Gastroesophageal sphincter (tissue), 3 donors: ENCODE measurements around the gene CUX1.

ENCODE experiments used
- POLR2A ChIP-seq, 2 donors: fragments of 450-650 bp; IDR thresholded peaks; one replicate each; pipeline ENCODE4 v1.6.1; 2017; ENCODE audit warnings: antibody characterized with exemption in 2 of 2, mild to moderate bottlenecking in 2 of 2, moderate library complexity in 1 of 2
- POLR2AphosphoS5 ChIP-seq: sonication (generic); formaldehyde crosslinking; IDR thresholded peaks from one replicate; pipeline ENCODE4 v1.6.1; 2017; ENCODE audit warnings: antibody characterized with exemption
- TF ChIP-seq, protein P1 (sequence below), 4 experiments: fragments of 200-600 bp in 2 of 4; fragments of 450-650 bp in 2 of 4; sonication (generic) in 1 of 4; IDR thresholded peaks; one replicate each; pipeline ENCODE4 v1.5.1; 2017 to 2019; ENCODE audit warnings: antibody characterized with exemption in 4 of 4, mild to moderate bottlenecking in 2 of 4, moderate library complexity in 2 of 4

DNA sequence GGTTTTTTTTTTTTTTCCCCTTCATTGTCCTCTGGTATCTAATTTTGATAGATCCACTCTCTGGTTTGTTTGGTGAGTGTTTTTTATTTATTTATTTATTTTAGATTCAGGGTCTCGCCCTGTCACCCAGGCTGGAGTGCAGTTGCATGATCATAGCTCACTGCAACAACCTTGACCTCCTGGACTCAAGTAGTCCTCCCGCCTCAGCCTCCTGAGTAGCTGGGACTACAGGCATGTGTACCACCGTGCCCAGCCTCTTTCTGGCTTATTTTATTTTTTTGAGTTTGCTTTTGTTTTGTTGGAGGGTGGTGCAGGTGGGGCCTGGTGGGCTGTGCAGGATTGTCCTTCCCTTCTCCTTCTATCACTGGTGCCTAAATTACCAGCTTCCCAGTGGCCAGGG lies 282.0 kb downstream of the CUX1 start:
- TF ChIP-seq, protein P1, sequence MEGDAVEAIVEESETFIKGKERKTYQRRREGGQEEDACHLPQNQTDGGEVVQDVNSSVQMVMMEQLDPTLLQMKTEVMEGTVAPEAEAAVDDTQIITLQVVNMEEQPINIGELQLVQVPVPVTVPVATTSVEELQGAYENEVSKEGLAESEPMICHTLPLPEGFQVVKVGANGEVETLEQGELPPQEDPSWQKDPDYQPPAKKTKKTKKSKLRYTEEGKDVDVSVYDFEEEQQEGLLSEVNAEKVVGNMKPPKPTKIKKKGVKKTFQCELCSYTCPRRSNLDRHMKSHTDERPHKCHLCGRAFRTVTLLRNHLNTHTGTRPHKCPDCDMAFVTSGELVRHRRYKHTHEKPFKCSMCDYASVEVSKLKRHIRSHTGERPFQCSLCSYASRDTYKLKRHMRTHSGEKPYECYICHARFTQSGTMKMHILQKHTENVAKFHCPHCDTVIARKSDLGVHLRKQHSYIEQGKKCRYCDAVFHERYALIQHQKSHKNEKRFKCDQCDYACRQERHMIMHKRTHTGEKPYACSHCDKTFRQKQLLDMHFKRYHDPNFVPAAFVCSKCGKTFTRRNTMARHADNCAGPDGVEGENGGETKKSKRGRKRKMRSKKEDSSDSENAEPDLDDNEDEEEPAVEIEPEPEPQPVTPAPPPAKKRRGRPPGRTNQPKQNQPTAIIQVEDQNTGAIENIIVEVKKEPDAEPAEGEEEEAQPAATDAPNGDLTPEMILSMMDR (IDR thresholded peaks at IDR 0.05) = no peak
- TF ChIP-seq POLR2A (IDR thresholded peaks at IDR 0.05) = no peak
- TF ChIP-seq POLR2AphosphoS5 = no peak
